ENCODE data around the gene SUCO. TPM values are rescaled to one million over a fixed set of nuclear protein-coding genes. Genes with fewer than 3 reads are reported as not detected.

SUCO gene
- polyA plus RNA-seq, 3 donors from 2014 or later = 7.8 to 14.0 (median 8.2) TPM

DNA sequence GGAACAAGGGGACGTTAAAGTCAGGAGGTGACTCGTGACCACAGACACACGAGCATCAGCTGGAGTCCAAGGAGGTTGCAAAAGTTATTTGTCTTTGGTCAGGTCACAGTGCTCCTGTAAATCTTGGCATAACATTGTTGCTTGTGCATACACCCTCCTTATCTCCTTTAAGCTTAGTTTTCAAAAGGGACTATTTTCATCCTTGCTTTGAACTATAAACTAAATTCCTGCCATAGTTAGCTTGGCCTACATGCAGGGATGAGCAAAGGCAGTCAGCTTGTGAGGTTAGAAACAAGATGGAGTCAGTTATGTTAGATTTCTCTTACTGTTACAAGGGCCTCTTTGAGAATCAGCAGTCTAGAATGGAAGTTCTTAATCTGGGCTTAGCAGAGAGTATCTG lies 97.9 kb downstream of the SUCO start:
- DNase-seq = no peak
- H3K27ac Mint-ChIP-seq = peak overlapping the region in 3 of 6 donors; percentile 45 to 87 (median 75)
- no peaks in the 10 kb centered on the region for H3K9me3 Mint-ChIP-seq
- H3K4me1 Mint-ChIP-seq = peaks cover 33 to 48% of the 10 kb centered on the region in 2 donors
- no peak overlapping the region for H3K4me3 Mint-ChIP-seq
- H3K27me3 Mint-ChIP-seq (ENCODE audit: low read depth in 3 of 3) = peaks cover 0 to 2% (median 0%) of the 10 kb centered on the region in 3 donors
- no peaks in the 10 kb centered on the region for H3K36me3 Mint-ChIP-seq

- Mint-ChIP-seq H3K36me3 (no peaks in the 10 kb centered on the region), H3K9me3 (no peaks in the 10 kb centered on the region), H3K27ac (peak overlapping the region in 5 of 6 donors; percentile 79 to 98 (median 96)), H3K4me1 (peaks cover 59 to 62% of the 10 kb centered on the region in 2 donors), H3K4me3 (peak overlapping the region in 4 of 5 donors; percentile 25 to 70 (median 34)), H3K27me3 (ENCODE audit: low read depth in 3 of 3) (peaks cover 0 to 3% (median 0%) of the 10 kb centered on the region in 3 donors)
- no peak for DNase-seq
Measured at GRCh38 chr1:172637522-172637921, 104.6 kb downstream of the SUCO start.

DNA sequence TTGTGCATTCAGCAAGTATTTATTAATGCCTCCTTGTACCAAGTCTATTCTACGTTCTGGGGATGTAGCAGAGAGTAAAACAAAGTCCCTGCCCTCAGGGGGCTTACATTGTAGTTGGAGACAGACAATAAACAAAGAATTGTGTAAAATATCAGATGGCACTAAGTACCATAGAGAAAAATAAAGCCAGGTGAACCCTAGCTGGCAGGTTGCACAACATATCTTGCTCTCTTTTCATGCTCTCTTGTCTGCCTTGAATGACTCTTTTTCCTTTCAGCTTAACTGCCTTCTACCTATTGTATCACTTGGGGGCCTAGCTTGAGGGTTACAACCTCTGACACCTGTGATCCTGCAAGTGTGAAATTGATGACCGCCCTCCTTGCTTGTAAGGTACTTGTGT lies 105.3 kb downstream of the SUCO start:
- peaks cover 67 to 70% of the 10 kb centered on the region in 2 donors for H3K4me1 Mint-ChIP-seq
- H3K27ac Mint-ChIP-seq = peak overlapping the region; percentile 86 to 98 (median 96)

GRCh38 chr1:172638885-172639831 lies 106.2 kb downstream of the SUCO start:
- H3K4me1 Mint-ChIP-seq = peaks cover 76 to 79% of the 10 kb centered on the region in 2 donors
- H3K36me3 Mint-ChIP-seq = no peaks in the 10 kb centered on the region
- peaks cover 0 to 3% (median 0%) of the 10 kb centered on the region in 3 donors for H3K27me3 Mint-ChIP-seq (ENCODE audit: low read depth in 3 of 3)
- H3K4me3 Mint-ChIP-seq = peak overlapping the region; percentile 67 to 85 (median 83)
- H3K9me3 Mint-ChIP-seq = no peaks in the 10 kb centered on the region
- peak; percentile 71 to 79 (median 76) for DNase-seq
- peak overlapping the region; percentile 86 to 98 (median 96) for H3K27ac Mint-ChIP-seq

More for the DNA sequence above, 105.3 kb downstream of the SUCO start:
- peak overlapping the region; percentile 67 to 85 (median 83) for H3K4me3 Mint-ChIP-seq
- DNase-seq = no peak
- H3K27me3 Mint-ChIP-seq (ENCODE audit: low read depth in 3 of 3) = peaks cover 0 to 3% (median 0%) of the 10 kb centered on the region in 3 donors
- H3K9me3 Mint-ChIP-seq = no peaks in the 10 kb centered on the region
- no peaks in the 10 kb centered on the region for H3K36me3 Mint-ChIP-seq

DNA sequence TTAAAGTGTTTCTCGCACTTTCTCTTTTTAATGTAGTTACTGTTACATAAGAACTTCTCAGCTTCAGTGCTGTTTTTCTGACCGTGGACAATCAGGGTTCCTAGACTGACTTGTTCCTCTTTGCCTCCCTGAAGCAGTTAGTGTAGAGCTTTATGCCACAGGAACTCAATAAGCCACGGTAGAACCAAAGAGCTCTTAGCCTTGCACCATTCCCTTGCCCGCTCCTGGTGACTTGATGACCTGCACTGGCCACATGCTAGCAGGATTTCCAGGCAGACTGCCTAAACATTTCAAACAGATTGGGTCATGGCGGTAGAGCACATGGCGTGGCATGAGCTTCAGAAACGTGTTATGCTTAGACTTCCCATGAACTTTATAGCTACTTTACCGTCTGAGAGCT lies 107.2 kb downstream of the SUCO start:
- peak overlapping the region; percentile 67 to 85 (median 83) for H3K4me3 Mint-ChIP-seq
- H3K9me3 Mint-ChIP-seq = no peaks in the 10 kb centered on the region
- H3K27me3 Mint-ChIP-seq (ENCODE audit: low read depth in 3 of 3) = peaks cover 0 to 3% (median 0%) of the 10 kb centered on the region in 3 donors
- H3K36me3 Mint-ChIP-seq = no peaks in the 10 kb centered on the region
- DNase-seq = peak in 1 of 3 donors; percentile 24
- H3K4me1 Mint-ChIP-seq = peaks cover 85 to 88% of the 10 kb centered on the region in 2 donors
- H3K27ac Mint-ChIP-seq = peak overlapping the region; percentile 86 to 98 (median 96)

DNA sequence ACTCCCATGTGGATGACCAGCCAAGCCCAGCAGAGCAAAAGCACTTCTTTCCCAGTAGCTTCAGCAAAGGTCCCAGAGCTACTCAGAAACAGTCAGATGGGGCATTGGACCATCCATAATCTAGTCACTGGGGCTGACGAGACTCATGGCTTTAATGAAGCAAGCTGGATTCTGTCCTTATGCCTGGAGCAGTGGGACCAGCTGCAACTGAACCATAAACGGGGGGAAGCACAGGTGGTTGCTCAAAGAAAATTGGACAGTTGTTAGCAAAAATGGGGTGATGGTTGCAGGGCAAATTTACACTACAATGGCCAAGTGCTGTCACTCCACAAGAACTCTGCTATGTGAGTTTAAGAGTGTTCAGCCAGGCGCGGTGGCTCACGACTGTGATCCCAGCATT lies 108.5 kb downstream of the SUCO start:
- H3K27me3 Mint-ChIP-seq (ENCODE audit: low read depth in 3 of 3) = peaks cover 0 to 3% (median 0%) of the 10 kb centered on the region in 3 donors
- peaks cover 86 to 94% of the 10 kb centered on the region in 2 donors for H3K4me1 Mint-ChIP-seq
- H3K9me3 Mint-ChIP-seq = no peaks in the 10 kb centered on the region
- no peak overlapping the region for H3K4me3 Mint-ChIP-seq
- no peak for DNase-seq
- no peaks in the 10 kb centered on the region for H3K36me3 Mint-ChIP-seq
- peak overlapping the region in 3 of 6 donors; percentile 19 to 96 (median 76) for H3K27ac Mint-ChIP-seq

DNA sequence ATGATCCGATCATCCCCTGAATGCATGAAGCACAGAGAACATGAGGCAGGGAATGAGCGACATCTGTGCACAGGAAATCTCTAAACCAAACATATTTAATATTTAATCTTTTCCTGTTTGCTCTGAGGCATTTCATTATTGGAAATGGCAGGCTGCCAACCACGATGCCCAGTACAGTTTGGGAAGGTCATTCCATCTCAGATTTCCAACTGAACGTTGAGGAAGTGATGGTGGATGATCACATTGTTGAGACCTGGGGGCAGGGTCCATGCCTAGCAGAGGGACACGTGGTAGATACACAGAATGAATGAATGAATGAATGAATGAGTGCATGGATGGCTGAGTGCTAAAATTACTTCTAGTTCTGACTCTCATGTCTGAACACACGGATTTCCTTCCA lies 110.0 kb downstream of the SUCO start:
- Mint-ChIP-seq H3K36me3 (no peaks in the 10 kb centered on the region), H3K9me3 (no peaks in the 10 kb centered on the region), H3K27me3 (ENCODE audit: low read depth in 3 of 3) (peaks cover 0 to 8% (median 0%) of the 10 kb centered on the region in 3 donors), H3K27ac (peak overlapping the region; percentile 29 to 95 (median 76)), H3K4me3 (peak overlapping the region in 4 of 5 donors; percentile 52 to 75 (median 61)), H3K4me1 (peaks cover 89 to 94% of the 10 kb centered on the region in 2 donors)
- no peak for DNase-seq

DNA sequence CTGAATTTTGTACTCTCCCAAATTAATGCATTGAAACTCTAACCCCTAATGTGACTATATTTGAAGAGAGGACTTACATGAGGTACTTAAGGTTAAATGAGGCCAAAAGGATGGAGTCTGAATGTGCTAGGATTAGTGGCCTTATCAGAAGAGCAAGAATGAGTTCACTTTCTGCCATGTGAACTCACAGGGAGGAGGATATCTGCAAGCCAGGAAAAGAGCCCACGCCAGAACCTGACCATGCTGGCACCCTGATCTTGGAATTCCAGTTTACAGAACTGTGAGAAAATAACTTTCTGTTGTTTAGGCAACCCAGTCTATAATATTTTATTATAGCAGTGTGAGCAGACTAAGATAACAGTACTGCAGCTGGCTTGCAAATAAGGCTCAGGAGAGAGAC lies 113.7 kb downstream of the SUCO start:
- peaks cover 0 to 4% (median 0%) of the 10 kb centered on the region in 3 donors for H3K27me3 Mint-ChIP-seq (ENCODE audit: low read depth in 3 of 3)
- H3K9me3 Mint-ChIP-seq = no peaks in the 10 kb centered on the region
- peak overlapping the region; percentile 17 to 59 (median 42) for H3K4me3 Mint-ChIP-seq
- no peak for DNase-seq
- peaks cover 62 to 77% of the 10 kb centered on the region in 2 donors for H3K4me1 Mint-ChIP-seq
- H3K36me3 Mint-ChIP-seq = no peaks in the 10 kb centered on the region
- H3K27ac Mint-ChIP-seq = peak overlapping the region; percentile 80 to 94 (median 86)

- peak; percentile 77 to 80 (median 78) for DNase-seq
- Mint-ChIP-seq H3K27me3 (ENCODE audit: low read depth in 3 of 3) (peaks cover 0 to 4% (median 0%) of the 10 kb centered on the region in 3 donors), H3K9me3 (no peaks in the 10 kb centered on the region), H3K27ac (peak overlapping the region; percentile 80 to 94 (median 86)), H3K4me3 (peak overlapping the region; percentile 36 to 63 (median 59)), H3K4me1 (peaks cover 60 to 76% of the 10 kb centered on the region in 2 donors), H3K36me3 (no peaks in the 10 kb centered on the region)
Measured at GRCh38 chr1:172647110-172647564, 114.2 kb downstream of the SUCO start.

DNA sequence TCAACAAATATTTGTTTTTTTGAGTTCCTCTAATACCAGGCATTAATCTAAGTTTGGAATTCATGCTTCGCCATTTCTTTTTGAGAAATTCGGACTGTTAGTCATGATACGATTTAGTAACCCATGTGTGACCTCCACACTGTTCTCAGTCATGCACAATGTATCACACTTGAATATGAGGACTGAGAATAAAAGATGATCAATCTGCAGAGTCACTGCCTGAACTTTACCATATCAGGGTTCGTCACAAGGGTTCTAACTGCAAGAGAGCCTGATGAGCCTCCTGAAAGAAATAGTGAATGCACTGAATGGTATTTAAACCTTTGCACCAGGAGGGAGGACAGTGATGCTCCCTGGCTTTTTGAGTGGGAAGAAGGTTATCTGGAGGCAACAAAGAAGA lies 115.0 kb downstream of the SUCO start:
- H3K9me3 Mint-ChIP-seq = no peaks in the 10 kb centered on the region
- peak overlapping the region; percentile 80 to 94 (median 86) for H3K27ac Mint-ChIP-seq
- peaks cover 0 to 4% (median 0%) of the 10 kb centered on the region in 3 donors for H3K27me3 Mint-ChIP-seq (ENCODE audit: low read depth in 3 of 3)
- no peak for DNase-seq
- H3K36me3 Mint-ChIP-seq = no peaks in the 10 kb centered on the region
- peaks cover 52 to 70% of the 10 kb centered on the region in 2 donors for H3K4me1 Mint-ChIP-seq
- peak overlapping the region in 3 of 5 donors; percentile 36 to 63 (median 52) for H3K4me3 Mint-ChIP-seq

DNA sequence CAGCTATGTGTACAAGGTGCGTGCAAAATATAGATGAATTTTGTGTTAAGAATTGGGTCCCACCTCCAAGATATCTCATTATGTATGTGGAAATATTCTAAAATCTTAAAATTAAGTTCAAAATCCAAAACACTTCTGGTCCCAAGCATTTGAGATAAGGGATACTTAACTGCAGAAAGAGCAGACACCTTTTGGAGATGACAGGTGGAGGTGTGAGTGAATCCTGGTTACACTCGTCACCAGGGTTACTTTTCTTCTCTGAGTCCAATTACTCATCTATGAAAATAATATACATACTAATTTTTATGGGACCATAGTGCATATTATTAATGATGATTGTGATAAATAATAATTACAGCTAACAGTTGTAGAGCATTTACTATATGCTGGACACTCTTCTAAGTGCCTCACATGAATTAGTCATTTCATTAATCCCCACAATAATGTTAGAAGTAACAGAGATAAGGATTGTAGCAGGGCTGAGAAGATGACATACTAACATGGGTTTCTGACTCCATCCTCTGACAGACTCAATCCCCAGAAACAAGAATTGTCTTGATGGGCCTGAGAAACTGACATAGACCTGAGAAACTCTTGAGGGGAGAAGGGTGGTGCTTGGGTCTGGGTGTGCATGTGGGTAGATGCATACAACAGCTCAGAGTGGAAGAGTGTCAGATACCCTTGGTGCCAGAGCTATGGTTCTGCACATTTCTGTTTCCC lies 117.7 kb downstream of the SUCO start:
- peaks cover 0 to 4% (median 0%) of the 10 kb centered on the region in 3 donors for H3K27me3 Mint-ChIP-seq (ENCODE audit: low read depth in 3 of 3)
- no peaks in the 10 kb centered on the region for H3K36me3 Mint-ChIP-seq
- no peak overlapping the region for H3K4me3 Mint-ChIP-seq
- H3K9me3 Mint-ChIP-seq = no peaks in the 10 kb centered on the region
- H3K4me1 Mint-ChIP-seq = peaks cover 30 to 50% of the 10 kb centered on the region in 2 donors
- DNase-seq = no peak
- no peak overlapping the region for H3K27ac Mint-ChIP-seq

GRCh38 chr1:172653015-172653709 lies 120.2 kb downstream of the SUCO start:
- Mint-ChIP-seq H3K4me1 (peaks cover 21 to 39% of the 10 kb centered on the region in 2 donors), H3K4me3 (no peak overlapping the region), H3K9me3 (no peaks in the 10 kb centered on the region), H3K27me3 (ENCODE audit: low read depth in 3 of 3) (peaks cover 0 to 1% (median 0%) of the 10 kb centered on the region in 3 donors), H3K36me3 (no peaks in the 10 kb centered on the region), H3K27ac (no peak overlapping the region)
- no peak for DNase-seq

- peaks cover 0 to 7% (median 0%) of the 10 kb centered on the region in 3 donors for H3K36me3 Mint-ChIP-seq
- peaks cover 4 to 9% (median 7%) of the 10 kb centered on the region in 3 donors for H3K27me3 Mint-ChIP-seq (ENCODE audit: low read depth in 3 of 3)
- peaks cover 22 to 43% of the 10 kb centered on the region in 2 donors for H3K4me1 Mint-ChIP-seq
- no peak overlapping the region for H3K27ac Mint-ChIP-seq
- H3K4me3 Mint-ChIP-seq = no peak overlapping the region
- H3K9me3 Mint-ChIP-seq = no peaks in the 10 kb centered on the region
- no peak for DNase-seq
Measured at GRCh38 chr1:172654535-172654934, 121.6 kb downstream of the SUCO start.
